22Rv1 (cell line): Measurements from ENCODE around the gene TBC1D2B.

Source experiments
- H3K27ac ChIP-seq: fragments of 450-650 bp; 2 replicates; pipeline ENCODE4 v1.5.1; 2017
- ZFX ChIP-seq: fragments of 450-650 bp; IDR thresholded peaks from 2 replicates; pipeline ENCODE4 v1.6.1; 2017; ENCODE audit warnings: antibody characterized with exemption, borderline replicate concordance
- TF ChIP-seq, protein P1 (sequence below): fragments of 450-650 bp; IDR thresholded peaks from 2 replicates; pipeline ENCODE4 v1.5.1; 2017; ENCODE audit warnings: mild to moderate bottlenecking

The TBC1D2B gene

DNA sequence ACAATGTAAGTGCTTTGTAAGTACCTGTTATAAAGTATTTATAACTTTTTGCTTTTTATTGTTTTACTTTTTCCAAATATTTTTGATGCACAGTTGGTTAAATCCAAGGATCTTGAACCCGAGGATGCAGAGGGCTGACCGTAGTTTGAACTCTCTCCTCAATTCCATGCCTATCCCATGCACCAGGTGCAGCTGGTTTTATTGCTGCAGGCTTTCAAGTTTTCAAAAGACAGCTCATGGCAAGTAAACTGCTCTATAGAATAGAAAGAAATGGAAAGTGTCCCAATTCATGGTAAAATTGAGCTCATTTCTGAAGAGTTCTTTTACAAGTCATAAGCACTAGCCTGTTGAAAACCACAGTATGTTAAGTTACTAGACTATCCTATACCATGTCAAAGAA lies 131.9 kb downstream of the TBC1D2B start:
- H3K27ac ChIP-seq = no peak overlapping the region
- TF ChIP-seq, protein P1, sequence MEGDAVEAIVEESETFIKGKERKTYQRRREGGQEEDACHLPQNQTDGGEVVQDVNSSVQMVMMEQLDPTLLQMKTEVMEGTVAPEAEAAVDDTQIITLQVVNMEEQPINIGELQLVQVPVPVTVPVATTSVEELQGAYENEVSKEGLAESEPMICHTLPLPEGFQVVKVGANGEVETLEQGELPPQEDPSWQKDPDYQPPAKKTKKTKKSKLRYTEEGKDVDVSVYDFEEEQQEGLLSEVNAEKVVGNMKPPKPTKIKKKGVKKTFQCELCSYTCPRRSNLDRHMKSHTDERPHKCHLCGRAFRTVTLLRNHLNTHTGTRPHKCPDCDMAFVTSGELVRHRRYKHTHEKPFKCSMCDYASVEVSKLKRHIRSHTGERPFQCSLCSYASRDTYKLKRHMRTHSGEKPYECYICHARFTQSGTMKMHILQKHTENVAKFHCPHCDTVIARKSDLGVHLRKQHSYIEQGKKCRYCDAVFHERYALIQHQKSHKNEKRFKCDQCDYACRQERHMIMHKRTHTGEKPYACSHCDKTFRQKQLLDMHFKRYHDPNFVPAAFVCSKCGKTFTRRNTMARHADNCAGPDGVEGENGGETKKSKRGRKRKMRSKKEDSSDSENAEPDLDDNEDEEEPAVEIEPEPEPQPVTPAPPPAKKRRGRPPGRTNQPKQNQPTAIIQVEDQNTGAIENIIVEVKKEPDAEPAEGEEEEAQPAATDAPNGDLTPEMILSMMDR = no peak
- no peak for TF ChIP-seq ZFX
